Neural crest cell (in vitro differentiated cells): ENCODE results near the gene CERS6. TPM values are rescaled to one million over a fixed set of nuclear protein-coding genes. Genes with fewer than 3 reads are reported as not detected.
"Not testable (repeated sequence)": the region's sequence is repeated elsewhere in the genome, so short reads cannot be mapped to it uniquely, and the experiment has no call there.

Source experiments
- DNase-seq: peaks from one replicate; pipeline ENCODE4 v3.0.0; 2021; ENCODE audit warnings: low read depth, mixed read lengths, low spot score
- H3K27ac Mint-ChIP-seq: one replicate; pipeline ENCODE4 v1.8.0; 2021; ENCODE audit warnings: mild to moderate bottlenecking, mixed read lengths; ENCODE audit not compliant: unreplicated experiment
- H3K27me3 Mint-ChIP-seq: 2 replicates; pipeline ENCODE4 v1.8.0; 2021; ENCODE audit warnings: low read depth, mild to moderate bottlenecking, mixed read lengths
- H3K36me3 Mint-ChIP-seq: 2 replicates; pipeline ENCODE4 v1.8.0; 2021; ENCODE audit warnings: low read depth, mild to moderate bottlenecking, mixed read lengths
- H3K4me1 Mint-ChIP-seq: 2 replicates; pipeline ENCODE4 v1.8.0; 2021; ENCODE audit warnings: mixed read lengths
- H3K4me3 Mint-ChIP-seq: one replicate; pipeline ENCODE4 v1.8.0; 2021; ENCODE audit warnings: mild to moderate bottlenecking, mixed read lengths
- H3K9me3 Mint-ChIP-seq: 2 replicates; pipeline ENCODE4 v1.8.0; 2021; ENCODE audit warnings: mixed read lengths
- total RNA-seq: library from RNA; stranded (reverse); gene quantifications from 2 replicates; pipeline ENCODE4 v1.2.1, GENCODE V29; 2021
- TF ChIP-seq, protein P1 (sequence below): fragments of 200-600 bp; sonication (generic); conservative IDR thresholded peaks from 2 replicates; pipeline ENCODE4 v1.5.0; 2021; ENCODE audit warnings: antibody characterized with exemption, mild to moderate bottlenecking

Gene CERS6
- total RNA-seq, 1 donor from 2014 or later, result 27.4 TPM

DNA sequence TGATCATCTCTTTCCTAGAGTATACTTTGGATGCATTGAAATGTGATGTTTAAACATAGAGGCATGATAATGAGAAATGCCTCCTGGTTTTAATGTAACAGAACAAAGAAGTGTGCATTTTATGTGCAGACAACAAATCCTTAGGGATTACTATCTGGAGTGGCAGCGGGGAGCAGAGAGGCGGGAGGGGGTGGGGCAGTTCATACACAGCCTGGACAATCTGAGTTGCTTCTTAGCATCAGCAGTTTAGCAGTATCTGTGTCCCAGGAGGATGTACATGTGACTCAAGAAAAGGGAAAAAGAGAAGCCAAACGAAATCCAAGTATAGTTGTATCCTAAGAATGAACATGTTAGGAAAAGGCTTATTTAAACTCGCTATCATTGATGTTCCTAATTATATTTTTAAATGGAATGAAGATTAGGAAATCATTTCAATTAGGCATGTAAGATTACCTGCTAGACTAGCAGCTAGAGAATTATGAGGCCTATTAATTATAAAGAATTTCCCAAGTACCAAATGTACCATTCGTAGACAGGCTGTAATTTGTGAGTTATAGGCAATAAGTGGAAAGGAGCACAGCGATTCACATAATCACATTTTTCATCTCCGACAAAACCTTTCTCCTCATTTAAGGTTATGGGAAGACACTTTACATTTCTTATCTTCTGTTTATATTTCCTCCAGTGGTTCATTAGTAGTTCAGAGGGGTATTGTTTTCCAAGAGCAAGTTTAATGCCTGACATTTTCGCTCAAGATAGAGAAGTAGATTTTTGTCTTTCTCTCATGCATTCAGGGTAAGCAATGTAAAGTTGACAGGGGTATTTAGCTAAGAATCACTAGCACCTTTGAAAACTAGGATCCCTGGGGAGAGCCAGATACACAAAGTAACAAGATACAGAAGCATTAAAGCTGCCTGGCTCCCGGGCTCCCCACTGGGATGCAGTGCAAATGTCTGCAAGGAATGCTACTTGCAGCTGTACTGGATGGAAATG, 205.1 kb downstream of the CERS6 start:
- Mint-ChIP-seq H3K9me3 (no peaks in the 10 kb centered on the region), H3K27me3 (no peaks in the 10 kb centered on the region), H3K27ac (no peak overlapping the region), H3K4me1 (peaks cover 35% of the 10 kb centered on the region), H3K36me3 (no peaks in the 10 kb centered on the region), H3K4me3 (no peak overlapping the region)
- TF ChIP-seq, protein P1, sequence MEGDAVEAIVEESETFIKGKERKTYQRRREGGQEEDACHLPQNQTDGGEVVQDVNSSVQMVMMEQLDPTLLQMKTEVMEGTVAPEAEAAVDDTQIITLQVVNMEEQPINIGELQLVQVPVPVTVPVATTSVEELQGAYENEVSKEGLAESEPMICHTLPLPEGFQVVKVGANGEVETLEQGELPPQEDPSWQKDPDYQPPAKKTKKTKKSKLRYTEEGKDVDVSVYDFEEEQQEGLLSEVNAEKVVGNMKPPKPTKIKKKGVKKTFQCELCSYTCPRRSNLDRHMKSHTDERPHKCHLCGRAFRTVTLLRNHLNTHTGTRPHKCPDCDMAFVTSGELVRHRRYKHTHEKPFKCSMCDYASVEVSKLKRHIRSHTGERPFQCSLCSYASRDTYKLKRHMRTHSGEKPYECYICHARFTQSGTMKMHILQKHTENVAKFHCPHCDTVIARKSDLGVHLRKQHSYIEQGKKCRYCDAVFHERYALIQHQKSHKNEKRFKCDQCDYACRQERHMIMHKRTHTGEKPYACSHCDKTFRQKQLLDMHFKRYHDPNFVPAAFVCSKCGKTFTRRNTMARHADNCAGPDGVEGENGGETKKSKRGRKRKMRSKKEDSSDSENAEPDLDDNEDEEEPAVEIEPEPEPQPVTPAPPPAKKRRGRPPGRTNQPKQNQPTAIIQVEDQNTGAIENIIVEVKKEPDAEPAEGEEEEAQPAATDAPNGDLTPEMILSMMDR, result no peak
- DNase-seq, result no peak

DNA sequence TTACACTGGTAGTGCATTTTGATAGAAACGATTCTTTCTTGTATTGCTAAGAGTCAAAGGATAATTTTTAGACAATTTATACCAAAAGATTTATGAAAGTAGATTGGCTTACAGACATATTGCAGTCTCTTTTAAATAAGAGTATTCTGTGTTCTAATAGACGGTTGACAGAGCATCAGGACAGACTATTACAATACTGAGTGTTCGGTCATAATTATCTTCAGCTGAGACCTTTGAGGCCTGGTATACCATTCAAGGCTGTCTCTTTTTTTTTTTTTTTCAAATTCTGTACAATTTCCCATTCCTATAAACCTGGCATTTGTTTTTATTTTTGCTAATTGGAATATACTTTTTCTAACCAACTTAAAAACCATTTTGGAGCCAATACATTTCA, 205.8 kb downstream of the CERS6 start:
- Mint-ChIP-seq H3K36me3 (no peaks in the 10 kb centered on the region), H3K4me1 (peaks cover 35% of the 10 kb centered on the region), H3K27me3 (no peaks in the 10 kb centered on the region), H3K9me3 (no peaks in the 10 kb centered on the region), H3K27ac (no peak overlapping the region), H3K4me3 (no peak overlapping the region)
- DNase-seq, result no peak
- TF ChIP-seq, protein P1, result no peak

DNA sequence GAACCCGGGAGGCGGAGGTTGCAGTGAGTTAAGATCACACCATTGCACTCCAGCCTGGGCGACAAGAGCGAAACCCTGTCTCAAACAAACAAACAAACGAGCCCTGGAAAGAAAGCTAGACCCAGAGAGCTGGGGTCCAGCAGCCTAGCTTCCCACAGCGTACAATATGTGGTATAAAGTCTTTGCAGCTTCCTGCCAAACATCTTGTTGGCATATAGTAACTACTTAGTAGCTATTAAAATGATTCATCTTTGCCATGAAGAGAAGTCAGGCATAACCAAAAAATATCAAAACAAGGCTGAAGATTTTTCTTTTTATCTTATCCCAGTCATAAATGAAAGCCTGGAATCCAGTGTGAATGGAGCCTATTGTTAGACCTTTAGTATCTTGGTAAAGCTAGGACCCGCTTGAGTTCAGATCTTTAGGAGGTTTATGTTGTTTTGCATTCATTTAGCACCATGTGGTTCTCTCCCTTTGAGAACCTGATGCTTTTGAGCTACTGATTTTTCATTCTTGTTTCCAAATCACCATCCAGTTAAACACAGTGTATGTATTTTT, 206.7 kb downstream of the CERS6 start:
- no peak overlapping the region for H3K4me3 Mint-ChIP-seq
- no peak for DNase-seq
- TF ChIP-seq, protein P1, result no peak
- H3K4me1 Mint-ChIP-seq, result peaks cover 35% of the 10 kb centered on the region
- H3K27ac Mint-ChIP-seq, result no peak overlapping the region
- no peaks in the 10 kb centered on the region for H3K27me3 Mint-ChIP-seq
- H3K9me3 Mint-ChIP-seq, result no peaks in the 10 kb centered on the region
- H3K36me3 Mint-ChIP-seq, result no peaks in the 10 kb centered on the region

DNA sequence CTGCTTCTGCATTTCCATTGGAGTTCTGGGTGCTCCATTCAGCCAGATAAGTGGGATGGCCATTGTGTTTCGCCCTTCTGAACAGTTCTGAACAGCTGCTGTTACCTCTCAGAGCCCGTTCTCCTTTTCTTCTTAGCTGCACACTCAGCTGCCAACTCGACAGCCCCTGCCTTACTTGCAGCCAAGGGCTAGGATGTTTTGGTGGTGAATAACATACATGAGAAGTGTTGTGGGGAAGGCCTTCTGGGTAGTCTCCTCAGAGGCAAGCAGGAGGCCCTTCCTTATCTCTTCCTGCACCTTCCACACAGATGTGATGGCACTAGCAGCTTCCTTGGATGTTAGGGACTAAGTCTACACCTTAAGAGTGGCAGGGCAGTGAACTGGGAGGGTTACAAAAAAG, 207.9 kb downstream of the CERS6 start:
- H3K4me1 Mint-ChIP-seq, result peaks cover 35% of the 10 kb centered on the region
- no peak overlapping the region for H3K27ac Mint-ChIP-seq
- H3K36me3 Mint-ChIP-seq, result no peaks in the 10 kb centered on the region
- TF ChIP-seq, protein P1, result no peak
- H3K27me3 Mint-ChIP-seq, result no peaks in the 10 kb centered on the region
- DNase-seq, result no peak
- no peak overlapping the region for H3K4me3 Mint-ChIP-seq
- H3K9me3 Mint-ChIP-seq, result no peaks in the 10 kb centered on the region

DNA sequence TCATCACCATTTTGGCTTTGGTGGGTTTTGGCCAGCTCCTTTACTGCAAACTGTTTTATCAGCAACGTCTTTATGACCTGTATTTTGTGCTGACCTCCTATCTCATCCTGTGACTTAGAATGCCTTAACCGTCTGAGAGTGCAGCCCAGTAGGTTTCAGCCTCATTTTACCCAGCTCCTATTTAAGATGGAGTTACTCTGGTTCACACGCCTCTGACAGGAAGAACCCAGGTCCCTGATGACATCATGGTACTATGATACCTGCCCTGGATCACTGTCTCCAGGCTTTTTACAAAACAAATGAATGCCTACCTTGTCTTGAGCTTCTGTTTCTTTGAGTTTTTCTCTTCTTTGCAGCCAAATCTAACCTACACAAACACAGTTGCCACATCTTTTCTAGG, 208.6 kb downstream of the CERS6 start:
- H3K36me3 Mint-ChIP-seq, H3K4me3 Mint-ChIP-seq, DNase-seq, H3K9me3 Mint-ChIP-seq, H3K27me3 Mint-ChIP-seq, H3K27ac Mint-ChIP-seq: not testable (repeated sequence)
- peaks cover 35% of the 10 kb centered on the region for H3K4me1 Mint-ChIP-seq

DNA sequence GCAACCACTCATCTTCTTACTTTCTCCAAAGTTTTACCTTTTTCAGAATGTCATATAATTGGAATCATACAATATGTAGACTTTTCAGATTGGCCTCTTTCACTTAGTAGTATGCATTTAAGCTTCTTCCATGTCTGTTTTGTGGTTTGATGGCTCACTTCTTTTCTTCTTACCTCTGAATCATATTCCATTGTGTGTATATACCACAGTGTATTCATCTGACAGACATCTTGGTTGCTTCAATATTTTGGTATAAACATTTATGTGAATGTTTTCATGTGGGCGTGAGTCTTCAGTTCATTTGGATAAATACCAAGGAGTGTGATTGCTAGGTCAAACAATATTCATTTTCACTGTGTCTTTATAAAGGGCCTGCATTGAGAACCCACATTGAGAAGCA, 210.3 kb downstream of the CERS6 start:
- Mint-ChIP-seq H3K9me3 (no peaks in the 10 kb centered on the region), H3K4me1 (peaks cover 24% of the 10 kb centered on the region), H3K36me3 (no peaks in the 10 kb centered on the region), H3K4me3 (no peak overlapping the region), H3K27me3 (no peaks in the 10 kb centered on the region), H3K27ac (no peak overlapping the region)
- DNase-seq, result no peak
- TF ChIP-seq, protein P1, result no peak
